PC-3 (cell line): ENCODE data around the gene RGS7.

Experiments
- EZH2 ChIP-seq: fragments of 300-600 bp; sonication (generic); IDR thresholded peaks from one replicate; pipeline ENCODE4 v1.6.1; 2017; ENCODE audit warnings: antibody characterized with exemption, mild to moderate bottlenecking, low read length; ENCODE audit not compliant: unreplicated experiment
- EZH2phosphoT487 ChIP-seq: fragments of 300-600 bp; sonication (generic); IDR thresholded peaks from 2 replicates; pipeline ENCODE4 v1.6.1; 2018; ENCODE audit warnings: mild to moderate bottlenecking, antibody characterized with exemption, low read length, borderline replicate concordance
- TF ChIP-seq, protein P1 (sequence below): fragments of 300-600 bp; sonication (generic); conservative IDR thresholded peaks from 2 replicates; pipeline ENCODE4 v1.5.1; 2017; ENCODE audit warnings: antibody characterized with exemption, low read depth, mild to moderate bottlenecking, low read length

DNA sequence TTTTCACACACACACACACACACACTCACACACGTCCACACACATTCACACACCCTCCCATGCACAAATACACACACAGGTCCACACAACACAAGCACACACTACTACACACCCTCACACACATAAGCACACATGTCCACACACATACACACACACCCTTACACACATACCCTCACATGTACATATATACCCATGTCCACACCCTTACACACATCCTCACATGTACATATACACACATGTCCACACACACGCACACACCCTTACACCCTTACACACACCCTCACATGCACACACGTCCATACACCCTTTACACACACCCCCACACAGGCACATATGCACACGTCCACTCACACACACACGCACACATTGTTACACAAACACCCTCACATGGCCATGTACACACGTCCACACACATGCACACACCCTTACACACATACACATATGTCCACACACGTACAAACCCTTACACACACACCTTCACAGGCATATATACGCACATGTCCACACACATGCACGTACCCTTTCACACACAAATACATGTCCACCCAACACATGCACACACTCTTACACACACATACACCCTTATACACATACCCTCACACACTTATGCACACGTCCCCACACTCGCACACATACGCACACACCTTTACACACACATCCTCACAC is 50.7 kb downstream of the RGS7 start:
- TF ChIP-seq, protein P1, sequence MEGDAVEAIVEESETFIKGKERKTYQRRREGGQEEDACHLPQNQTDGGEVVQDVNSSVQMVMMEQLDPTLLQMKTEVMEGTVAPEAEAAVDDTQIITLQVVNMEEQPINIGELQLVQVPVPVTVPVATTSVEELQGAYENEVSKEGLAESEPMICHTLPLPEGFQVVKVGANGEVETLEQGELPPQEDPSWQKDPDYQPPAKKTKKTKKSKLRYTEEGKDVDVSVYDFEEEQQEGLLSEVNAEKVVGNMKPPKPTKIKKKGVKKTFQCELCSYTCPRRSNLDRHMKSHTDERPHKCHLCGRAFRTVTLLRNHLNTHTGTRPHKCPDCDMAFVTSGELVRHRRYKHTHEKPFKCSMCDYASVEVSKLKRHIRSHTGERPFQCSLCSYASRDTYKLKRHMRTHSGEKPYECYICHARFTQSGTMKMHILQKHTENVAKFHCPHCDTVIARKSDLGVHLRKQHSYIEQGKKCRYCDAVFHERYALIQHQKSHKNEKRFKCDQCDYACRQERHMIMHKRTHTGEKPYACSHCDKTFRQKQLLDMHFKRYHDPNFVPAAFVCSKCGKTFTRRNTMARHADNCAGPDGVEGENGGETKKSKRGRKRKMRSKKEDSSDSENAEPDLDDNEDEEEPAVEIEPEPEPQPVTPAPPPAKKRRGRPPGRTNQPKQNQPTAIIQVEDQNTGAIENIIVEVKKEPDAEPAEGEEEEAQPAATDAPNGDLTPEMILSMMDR = no peak
- TF ChIP-seq EZH2 = no peak
- TF ChIP-seq EZH2phosphoT487 = no peak
